GM18498 (cell line): Measurements from ENCODE around the gene UBXN10.

Experiments
- ATAC-seq: cut with Tn5 transposase; IDR thresholded peaks from one replicate; pipeline ENCODE4 v1.9.1; 2021; ENCODE audit warnings: mild to moderate bottlenecking, moderate library complexity; ENCODE audit not compliant: unreplicated experiment

Gene UBXN10

DNA sequence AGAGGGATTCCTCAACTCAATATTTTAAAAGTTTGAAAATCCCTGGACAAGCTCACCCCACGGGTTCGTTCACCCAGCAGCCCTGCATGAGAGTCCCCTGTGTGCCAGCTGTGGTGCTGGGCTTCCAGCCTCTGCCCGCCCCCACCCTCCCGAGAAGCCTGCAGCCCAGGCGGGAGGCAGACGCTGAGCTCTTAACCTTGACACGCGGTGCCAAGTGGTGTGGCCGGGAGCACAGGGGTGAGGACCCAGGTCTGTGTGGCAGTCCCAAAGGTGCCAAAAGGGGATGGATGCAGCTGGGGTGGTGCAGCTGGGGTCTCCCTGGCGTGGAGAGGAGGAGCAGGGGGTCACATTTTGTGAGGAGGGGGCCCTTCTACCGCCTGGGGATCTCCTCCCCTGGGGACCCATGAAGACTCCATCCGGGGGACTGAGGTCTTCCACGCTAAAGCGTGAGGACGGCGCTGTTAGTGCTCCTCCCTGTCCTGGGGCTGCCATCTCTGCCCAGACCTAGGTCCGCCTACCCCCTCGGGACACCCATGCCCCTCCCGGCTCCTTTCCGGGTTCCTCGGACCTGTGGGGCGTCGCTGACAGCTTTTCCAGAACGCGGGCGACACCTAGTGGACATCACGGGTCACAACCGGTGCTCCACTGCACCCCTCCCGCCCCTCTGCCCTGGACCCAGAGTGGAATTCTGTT, 33.8 kb upstream of the UBXN10 start:
- ATAC-seq: peak; percentile 70

DNA sequence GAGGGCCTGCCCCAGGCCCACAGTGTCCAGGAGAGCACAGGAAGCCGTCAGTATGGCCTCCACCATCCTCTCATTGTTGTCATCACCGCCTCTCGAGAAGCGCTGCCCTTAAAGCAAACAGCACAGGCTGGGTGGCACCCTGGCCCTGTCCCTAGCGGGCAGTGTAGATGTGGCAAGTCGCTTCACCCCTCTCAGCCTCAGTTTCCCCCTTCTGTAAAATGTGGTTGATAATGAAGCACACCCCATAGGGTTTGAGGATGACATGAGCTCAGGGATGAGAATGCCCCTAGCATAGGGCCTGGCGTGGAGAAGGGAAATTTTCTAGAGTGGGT, 33.3 kb upstream of the UBXN10 start:
- ATAC-seq: no peak

DNA sequence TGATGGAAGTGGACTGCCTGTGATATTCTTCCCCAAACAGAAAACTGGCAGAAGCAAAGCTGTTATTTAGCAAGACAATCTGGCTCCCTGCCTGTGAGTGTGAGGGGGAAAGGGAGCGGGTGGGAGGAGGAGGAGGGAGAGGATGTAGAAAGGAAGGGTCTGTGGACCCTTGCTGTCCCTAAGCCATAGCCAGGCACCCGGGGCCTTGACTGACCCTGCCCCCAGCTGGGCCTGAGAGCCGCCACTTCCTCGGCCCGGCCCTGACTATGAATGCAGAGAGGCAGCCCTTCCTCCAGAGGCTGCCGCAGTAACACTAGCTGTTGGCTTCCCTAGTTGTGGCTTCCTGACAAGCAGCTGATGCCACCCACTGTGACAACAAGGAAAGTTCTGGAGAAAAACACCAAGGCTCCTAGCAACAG, 32.9 kb upstream of the UBXN10 start:
- ATAC-seq: no peak

DNA sequence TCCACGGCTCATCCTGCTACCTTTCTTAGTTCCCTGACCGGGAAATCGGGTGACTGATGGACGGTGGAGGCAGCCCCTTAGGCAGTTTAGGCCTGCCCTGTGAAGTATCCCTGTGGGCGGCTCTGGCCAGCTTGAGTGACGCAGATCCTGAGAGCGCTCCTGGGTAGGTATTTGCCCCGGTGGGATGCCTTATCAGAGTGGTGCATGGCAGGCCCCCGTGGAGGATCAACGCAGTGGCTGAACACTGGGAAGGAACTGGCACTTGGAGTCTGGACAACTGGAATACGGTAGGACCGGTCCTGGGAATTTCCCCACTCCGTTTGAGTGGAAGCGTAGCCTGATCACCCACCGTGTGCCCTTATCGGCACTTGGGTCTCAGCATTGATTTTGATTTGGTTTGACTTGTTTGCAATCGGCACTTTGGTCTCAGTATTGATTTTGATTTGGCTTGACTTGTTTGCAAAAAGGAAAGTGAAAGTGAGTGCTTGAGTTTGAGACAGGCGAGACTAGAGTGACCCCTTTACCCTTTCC, 31.5 kb upstream of the UBXN10 start:
- no peak for ATAC-seq

DNA sequence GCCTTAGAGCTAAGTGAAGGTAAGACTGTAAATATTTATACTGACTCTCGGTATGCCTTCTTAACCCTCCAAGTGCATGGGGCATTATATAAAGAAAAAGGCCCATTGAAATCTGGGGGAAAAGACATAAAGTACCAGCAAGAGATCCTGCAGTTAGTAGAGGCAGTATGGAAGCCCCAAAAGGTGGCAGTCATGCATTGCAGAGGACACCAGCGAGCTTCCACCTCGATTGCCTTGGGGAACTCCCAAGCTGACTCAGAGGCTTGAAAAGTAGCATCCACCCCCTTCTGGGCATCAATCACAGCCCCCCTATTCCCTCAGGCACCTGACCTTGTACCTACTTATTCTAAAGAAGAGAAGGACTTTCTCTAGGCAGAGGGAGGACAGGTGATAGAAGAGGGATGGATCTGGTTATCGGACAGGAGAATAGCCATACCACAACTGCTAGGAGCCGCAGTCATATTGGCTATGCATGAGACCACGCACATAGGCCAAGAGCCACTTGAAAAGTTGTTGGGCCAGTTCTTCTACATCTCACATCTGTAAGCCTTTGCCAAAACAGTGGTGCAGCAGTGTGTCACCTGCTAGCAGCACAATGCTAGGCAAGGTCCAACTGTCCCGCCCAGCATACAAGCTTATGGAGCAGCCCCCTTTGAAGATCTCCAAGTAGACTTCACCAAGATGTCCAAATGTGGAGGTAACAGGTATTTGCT, 27.4 kb upstream of the UBXN10 start:
- ATAC-seq: no peak

DNA sequence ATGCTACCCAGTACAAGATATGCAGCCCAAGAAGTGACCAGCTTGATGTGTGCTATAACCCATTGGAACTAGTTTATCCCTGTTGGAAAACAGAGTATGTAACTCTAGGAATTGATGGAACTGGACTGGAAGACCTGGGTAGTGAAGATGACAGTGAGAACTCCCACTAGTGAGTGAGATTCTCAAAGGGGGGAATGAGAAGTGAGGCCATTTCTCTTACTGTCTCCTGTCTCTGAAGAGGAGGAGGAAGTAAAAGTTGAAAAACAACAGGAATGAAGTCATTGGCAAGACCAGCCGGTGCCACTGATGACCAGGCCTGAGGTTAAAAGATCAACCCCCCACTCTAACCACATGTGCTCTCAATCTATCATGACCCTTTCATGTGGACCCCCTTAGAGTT, 25.9 kb upstream of the UBXN10 start:
- no peak for ATAC-seq

DNA sequence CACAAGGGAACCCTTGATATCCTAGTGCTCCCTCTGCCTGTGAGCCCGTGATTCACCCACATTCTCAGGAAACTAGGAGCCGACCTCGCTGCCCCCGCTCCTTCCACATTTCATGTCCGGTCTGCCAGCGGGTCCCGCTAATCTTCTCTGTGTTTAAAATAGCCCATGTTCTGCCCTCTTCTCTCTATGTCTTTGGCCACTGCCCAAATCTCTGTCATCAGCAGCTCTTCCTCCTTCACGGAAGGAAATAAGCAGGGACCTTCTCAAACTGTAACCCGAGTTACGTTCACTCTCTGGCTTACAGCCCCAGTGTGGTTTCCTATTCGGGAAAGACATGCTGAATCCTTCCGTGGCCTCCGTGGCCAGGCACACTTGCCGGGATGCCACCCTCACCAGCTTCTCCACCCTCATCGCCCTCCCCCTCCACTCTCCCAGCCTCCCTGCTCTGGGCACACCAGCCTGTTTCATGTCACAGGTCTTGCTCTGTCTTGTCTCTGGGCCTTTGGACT, 21.1 kb upstream of the UBXN10 start:
- ATAC-seq: no peak

DNA sequence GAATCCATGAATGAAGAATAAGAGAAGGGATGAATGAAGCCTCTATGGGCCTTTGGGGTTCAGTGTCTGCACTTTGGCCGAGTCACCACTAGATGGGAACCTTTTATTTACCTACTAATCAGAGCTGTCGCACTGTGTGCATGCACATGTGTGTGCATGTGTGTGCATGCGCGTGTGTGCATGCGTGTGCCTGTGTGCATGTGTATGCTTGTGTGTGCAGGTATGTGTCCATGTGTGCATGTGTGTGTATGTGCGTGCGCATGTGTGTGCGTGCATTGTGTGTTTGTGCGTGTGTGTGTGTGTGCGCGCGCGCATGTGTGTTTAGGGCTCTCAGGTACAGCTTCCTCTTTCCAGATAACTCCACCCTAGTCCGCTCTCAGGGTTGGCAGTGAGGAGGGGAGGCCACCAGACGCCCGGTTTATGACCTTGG, 20.4 kb upstream of the UBXN10 start:
- ATAC-seq: no peak

DNA sequence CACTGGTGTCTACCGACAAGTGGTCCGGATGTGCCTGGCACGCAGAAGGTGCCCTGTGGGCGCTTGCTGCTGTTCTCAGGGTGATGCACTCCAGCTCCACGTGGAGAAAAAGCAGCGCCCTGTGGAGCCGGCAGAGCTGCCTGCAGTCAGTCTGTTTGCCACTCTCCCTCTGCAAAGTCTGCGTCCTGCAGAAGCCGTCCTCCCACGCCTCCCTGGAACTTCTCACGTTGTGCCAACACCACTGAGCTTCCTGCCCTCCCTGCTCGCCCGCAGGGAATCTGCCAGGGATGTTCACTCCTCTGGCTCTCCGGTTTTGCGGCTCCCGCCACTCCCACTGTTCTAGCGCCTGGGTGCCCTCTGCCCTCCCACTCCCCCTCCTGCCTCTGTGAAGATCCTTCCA, 19.8 kb upstream of the UBXN10 start:
- ATAC-seq: no peak

DNA sequence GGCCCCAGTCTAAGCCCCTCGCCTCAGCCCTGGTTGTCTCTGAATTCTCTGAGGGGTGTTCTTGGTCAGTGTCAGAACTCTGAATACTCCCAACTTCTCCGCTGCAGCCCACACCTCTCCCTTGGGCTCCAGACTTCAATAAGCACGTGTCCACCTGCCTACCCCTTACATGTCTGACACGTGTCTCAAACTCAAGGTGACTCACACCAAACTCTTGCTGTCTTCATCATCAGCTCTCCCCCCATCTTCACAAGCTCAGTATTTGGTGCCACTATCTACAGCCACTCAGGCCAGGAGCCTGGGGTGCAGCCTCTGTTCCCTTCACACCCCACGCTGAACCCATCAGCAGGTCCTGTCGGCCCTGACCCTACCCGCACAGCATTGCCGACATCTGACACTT, 18.8 kb upstream of the UBXN10 start:
- no peak for ATAC-seq

DNA sequence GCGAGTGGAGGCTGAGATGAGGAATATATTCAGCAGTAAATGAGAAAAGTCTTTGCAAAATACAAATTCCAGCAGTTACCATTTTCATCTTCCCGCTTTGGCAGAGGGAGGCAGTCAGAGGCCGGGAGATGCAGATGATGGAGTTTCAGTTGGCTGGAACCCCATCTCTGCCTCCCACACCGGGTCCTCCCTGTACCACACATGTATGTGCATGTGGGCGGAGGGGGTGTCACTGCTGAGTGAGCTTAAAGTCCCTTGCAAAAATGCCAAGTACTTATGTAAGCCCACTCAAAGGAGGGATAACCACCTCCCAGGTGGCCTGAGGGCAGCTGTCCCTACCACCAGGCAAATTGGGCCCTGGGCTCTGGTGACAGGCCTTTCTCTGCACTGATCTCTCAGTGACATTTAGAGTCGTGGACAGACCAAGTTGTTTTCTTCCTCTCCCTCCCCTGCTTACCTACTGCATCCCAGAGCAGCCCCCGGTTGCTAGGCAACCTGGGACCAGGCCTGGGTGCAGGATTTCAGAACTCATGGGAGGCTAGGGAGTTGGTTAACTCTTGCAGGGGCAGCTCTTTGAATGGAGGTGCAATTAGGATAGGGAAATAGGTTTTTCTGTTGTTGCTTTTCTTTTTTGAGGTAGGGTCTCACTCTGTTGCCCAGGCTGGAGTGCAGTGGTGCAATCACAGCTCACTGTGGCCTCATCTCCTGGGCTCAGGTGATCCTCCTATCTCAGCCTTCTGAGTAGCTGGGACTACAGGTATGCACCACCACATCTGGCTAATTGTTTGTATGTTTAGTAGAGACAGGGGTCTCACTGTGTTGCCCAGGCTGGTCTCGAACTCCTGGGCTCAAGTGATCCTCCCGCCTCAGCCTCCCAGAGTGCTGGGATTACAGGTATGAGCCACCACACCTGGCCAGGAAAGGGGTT, 17.1 kb upstream of the UBXN10 start:
- ATAC-seq: no peak

DNA sequence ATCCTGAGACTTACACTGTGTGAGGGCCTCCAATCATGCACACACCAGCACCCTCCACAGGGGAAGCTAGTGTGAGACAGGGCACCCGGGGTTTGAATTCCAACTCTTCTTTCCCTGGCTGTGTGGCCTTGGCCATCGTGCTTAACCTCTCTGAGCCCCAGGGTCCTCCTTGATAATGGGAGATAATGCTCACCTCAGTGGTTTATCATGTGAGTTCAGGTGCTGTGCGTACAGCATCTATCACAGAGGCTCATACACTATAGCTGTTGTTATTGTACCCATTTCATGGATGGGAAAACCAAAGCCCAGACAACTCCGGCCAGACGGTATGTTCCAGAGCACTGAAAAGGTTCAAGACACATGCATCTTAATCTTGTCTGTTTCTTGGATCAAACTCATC, 16.0 kb upstream of the UBXN10 start:
- ATAC-seq: no peak

DNA sequence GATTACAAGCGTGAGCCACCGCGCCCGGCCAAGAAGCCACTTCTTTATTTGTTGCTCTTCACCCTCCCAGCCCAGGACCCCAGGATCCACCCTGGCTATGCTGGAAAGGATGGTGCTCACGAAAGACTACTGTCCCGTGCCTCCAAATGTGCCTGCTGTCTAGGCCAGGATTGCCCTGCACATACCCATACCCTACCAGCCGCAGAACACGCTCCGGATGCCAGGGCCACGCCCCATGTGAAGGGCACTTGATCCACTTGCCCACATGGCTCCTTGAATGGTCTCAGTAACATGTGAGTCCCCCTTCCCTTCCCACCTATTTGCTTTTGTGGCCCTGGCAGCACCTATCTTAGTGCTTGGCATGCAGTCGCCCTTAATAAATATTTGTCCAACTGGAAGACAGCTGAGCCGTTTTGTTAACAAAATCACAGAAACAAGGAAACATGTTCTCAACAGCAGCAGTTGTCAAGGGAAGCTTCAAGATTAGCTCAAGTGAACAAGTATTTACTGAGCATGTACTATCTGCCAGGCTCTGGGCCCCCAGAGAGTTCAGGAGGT, 13.8 kb upstream of the UBXN10 start:
- no peak for ATAC-seq

DNA sequence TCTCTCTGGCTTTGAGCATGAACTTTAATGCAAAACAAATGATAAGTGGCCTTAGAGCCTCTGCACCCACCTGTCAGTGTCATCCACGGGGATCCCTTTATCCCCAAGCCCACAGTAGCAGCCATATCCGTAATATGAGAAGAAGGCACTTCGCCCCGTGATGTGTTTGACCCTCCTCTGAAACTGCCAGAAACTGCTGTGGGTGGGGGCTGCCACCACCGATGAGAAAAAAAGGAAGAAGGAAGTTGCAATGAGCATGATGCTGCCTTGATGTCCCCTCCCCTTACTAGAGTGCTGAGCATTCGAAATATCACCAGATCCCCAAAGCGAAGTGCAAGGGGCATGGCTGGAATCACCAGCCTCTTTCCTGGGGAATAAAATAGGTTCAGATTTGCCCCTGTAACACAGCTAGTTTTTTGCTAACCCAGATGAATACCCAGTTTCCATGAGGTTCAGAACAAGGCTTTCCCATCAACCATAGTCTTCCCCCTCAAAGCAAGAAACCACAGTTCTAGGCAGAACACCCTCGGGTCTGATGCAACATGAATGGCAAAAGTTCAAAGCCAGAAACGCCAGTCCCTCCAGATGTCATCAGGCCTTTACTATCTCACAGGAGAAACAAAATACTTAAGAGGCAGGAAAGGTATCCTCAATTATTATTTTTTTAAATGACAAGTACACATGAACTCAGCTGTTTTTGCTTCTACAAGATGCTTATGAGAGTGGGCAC, 10.8 kb upstream of the UBXN10 start:
- ATAC-seq: no peak

DNA sequence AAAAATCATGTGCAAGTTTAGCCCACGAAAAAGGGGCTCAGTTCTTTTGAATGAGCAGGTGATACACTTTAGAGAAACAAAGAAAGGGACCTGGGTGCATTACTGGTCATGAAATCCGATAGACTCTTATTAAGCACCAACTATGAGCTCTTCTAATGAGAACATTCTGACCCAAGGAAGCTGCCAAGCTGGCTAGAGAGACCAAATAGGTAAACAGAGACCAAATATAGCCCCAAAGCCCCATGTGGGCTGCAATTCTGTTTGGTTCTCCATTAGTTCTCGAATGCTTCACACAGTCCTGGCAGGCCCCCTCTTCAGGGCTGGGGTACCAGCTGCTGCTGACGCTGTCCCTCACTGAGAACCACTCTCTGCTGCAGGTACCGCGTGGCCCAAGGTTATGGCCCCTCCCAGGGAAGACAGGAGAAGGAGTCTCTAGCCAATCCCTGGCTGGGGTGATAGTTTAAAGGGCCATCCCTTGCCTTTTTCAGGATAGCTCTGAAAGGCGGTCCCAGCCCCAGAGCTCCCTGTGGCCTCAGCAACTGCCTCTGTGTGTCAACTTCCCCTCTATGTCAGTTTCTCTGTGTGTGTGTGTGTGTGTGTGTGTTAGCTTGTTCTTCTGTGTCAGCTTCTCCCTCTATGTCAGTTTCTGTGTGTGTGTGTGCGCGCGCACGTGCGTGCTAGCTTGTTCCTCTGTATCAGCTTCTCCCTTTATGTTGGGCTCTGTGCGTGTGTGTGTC, 7.1 kb upstream of the UBXN10 start:
- ATAC-seq: no peak

DNA sequence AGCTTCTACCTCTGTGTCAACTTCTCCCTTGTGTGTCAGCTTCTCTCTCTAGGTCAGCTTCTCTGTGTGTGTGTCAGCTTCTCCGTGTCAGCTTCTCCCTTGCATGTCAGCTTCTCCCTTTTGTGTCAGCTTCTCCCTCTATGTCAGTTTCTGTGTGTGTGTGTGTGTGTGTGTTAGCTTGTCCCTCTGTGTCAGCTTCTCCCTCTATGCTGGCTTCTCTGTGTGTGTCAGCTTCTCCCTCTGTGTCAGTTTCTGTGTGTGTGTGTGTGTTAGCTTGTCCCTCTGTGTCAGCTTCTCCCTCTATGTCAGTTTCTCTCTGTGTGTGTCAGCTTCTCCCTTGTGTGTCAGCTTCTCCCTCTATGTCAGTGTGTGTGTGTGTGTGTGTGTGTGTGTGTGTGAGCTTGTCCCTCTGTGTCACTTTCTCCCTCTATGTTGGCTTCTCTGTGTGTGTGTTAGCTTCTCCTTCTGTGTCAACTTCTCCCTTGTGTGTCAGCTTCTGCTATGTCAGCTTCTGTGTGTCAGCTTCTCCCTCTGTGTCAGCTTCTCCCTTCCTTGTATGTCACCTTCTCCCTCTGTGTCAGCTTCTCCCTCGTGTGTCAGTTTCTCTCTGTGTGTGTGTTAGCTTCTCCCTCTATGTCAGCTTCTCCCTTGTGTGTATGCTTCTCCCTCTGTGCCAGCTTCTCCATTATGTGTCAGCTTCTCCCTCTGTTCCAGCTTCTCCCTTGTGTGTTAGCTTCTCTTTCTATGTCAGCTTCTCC, 6.3 kb upstream of the UBXN10 start:
- no peak for ATAC-seq

DNA sequence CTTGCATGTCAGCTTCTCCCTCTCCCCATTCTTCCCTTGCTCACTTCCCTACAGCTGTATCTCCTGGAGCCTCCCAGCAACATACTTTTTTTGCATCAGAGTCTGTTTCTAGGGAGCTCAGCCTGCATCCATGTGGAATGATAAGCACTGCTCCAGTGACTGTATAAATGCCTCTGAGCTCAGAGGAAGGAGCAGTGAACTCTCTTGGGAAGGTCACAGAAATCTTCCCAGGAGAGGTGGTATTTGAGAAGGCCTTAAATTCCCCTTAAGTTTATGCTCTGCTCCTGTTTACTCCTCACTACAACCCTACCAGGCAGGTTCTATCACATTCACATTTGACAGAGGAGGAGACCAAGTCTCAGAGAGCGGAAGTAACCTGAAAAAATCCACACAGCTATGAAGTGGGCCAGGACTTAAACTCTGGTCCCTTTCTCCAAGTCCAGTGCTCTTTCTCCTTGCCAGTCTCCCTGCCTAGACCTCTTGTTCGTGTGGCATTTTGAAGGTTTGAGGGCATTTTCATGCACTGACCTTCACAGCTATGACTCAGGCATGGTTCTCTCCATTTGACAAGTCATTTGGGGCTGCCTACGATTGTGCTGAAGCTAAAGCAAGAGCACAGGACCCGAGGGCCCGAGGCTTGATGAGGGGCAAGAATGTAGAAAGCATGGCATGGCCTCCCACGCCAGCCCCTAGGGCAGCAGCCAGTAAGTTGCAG, 5.6 kb upstream of the UBXN10 start:
- no peak for ATAC-seq

DNA sequence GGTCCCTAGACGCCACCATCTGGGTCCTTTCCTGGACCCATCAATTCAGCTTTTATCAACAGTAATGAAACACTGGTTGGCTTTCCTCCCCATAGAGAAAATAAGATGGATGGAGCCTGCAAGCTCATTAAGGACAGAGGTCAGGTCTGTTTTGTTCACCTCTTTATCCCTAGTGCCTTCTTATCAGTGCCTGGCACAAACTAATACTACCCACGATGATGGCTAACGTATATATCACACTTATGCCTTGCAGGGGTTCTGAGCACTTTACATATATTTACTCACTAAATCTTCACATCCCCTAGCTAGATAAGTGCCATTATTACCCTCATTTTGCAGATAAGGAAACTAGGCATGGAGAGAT, 5.1 kb upstream of the UBXN10 start:
- no peak for ATAC-seq
